Measurements from ENCODE around the gene DNAJB12. TPM values are rescaled to one million over a fixed set of nuclear protein-coding genes. Genes with fewer than 3 reads are reported as not detected.

The DNAJB12 gene
- total RNA-seq, 1 donor from 2014 or later = 30.6 TPM

- DNase-seq (ENCODE audit: extremely low spot score, unreplicated experiment) = no peak
- H3K9me3 Mint-ChIP-seq = no peaks in the 10 kb centered on the region
- peaks cover 2% of the 10 kb centered on the region for H3K27me3 Mint-ChIP-seq
- H3K4me3 Mint-ChIP-seq = no peak overlapping the region
- H3K36me3 Mint-ChIP-seq = no peaks in the 10 kb centered on the region
- H3K27ac Mint-ChIP-seq = peak overlapping the region; percentile 65
- peaks cover 35% of the 10 kb centered on the region for H3K4me1 Mint-ChIP-seq (ENCODE audit: unreplicated experiment)
- no peak for TF ChIP-seq CTCF (conservative IDR thresholded peaks at IDR 0.05)
Measured at GRCh38 chr10:72322280-72323058, 32.2 kb downstream of the DNAJB12 start.

GRCh38 chr10:72322030-72322279, 32.8 kb downstream of the DNAJB12 start:
- Mint-ChIP-seq H3K27ac (peak overlapping the region; percentile 65), H3K4me3 (no peak overlapping the region), H3K4me1 (ENCODE audit: unreplicated experiment) (peaks cover 38% of the 10 kb centered on the region), H3K9me3 (no peaks in the 10 kb centered on the region), H3K36me3 (no peaks in the 10 kb centered on the region), H3K27me3 (peaks cover 2% of the 10 kb centered on the region)
- no peak for TF ChIP-seq CTCF (conservative IDR thresholded peaks at IDR 0.05)
- DNase-seq (ENCODE audit: extremely low spot score, unreplicated experiment) = no peak

- H3K27me3 Mint-ChIP-seq = peaks cover 2% of the 10 kb centered on the region
- no peak overlapping the region for H3K4me3 Mint-ChIP-seq
- DNase-seq (ENCODE audit: extremely low spot score, unreplicated experiment) = no peak
Measured at GRCh38 chr10:72321248-72322029, 33.3 kb downstream of the DNAJB12 start.

DNA sequence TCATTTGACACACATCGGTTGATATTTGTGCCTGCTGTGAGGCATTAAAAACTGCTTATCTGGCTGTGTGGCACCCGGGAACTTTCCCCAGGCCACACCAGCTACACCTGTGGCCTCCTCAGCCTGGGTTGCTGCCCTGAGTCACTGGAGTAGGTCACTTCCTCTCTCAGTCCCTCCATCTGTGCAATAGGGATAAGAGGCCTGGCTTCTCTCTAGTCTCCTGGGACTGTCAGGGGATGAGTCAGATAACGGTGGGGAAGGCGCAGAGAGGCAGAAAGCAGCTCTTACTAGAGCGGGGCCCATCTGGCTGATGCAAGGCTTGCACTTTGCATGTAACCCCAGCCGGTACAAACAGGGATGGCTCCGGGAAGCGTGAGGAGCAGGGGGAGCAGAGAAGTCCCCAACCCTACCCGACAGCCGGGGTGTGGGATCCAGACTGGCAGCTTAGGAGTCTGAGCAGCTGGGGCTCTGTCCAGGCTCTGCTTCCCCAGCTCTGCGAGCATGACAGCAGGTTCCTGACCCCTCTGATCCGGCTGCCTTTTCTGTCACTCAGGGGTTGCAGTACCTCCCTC, 34.0 kb downstream of the DNAJB12 start:
- TF ChIP-seq CTCF (conservative IDR thresholded peaks at IDR 0.05) = no peak
- H3K27ac Mint-ChIP-seq = peak overlapping the region; percentile 92
- H3K4me3 Mint-ChIP-seq = peak overlapping the region; percentile 81
- H3K9me3 Mint-ChIP-seq = no peaks in the 10 kb centered on the region
- H3K4me1 Mint-ChIP-seq (ENCODE audit: unreplicated experiment) = peaks cover 37% of the 10 kb centered on the region
- H3K27me3 Mint-ChIP-seq = peaks cover 2% of the 10 kb centered on the region
- no peaks in the 10 kb centered on the region for H3K36me3 Mint-ChIP-seq
- DNase-seq (ENCODE audit: extremely low spot score, unreplicated experiment) = no peak

More at GRCh38 chr10:72321248-72322029, 33.3 kb downstream of the DNAJB12 start:
- Mint-ChIP-seq H3K36me3 (no peaks in the 10 kb centered on the region), H3K4me1 (ENCODE audit: unreplicated experiment) (peaks cover 33% of the 10 kb centered on the region), H3K9me3 (no peaks in the 10 kb centered on the region), H3K27ac (peak overlapping the region; percentile 92)
- TF ChIP-seq CTCF (conservative IDR thresholded peaks at IDR 0.05) = no peak

DNA sequence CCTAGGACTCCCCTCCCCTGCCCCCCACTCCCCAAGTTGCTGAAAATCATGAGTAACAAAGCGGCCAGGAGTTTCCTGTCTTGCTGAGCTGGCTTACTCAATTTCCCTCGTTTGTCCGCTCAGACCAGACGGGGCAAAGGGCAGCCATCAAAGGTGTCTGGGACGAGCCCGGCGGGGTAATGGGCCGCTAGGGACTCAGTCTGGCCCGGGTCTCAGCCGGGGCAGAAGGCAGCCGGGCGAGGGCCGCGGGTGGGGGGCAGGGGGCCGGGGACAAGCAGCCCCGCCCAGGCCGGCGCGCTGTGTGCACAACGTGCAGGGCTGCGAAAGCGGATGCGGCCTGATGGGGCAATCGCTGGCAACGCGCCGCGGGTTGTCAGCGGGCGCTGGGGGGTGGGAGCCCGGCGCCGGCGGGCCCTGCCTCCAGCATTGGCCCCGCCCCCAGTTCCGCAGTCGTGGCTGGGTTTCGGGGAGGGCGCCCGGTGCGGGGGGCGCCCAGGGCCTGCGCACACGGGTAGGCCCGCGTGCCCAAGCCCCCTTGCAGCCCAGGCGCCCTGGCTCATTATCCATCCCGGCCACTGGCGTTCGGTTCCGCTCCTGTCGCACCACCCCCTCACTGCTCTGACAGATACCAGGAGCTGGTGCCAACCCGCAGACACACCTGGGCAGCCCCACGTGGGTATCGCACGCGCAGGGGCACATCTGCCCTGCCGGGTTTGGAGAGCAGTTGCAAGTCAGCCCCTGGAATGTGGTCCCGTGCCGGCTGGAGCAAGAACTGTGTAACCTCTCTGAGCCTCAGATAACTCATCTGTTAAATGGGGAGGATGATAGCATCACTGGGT, 35.1 kb downstream of the DNAJB12 start:
- Mint-ChIP-seq H3K27ac (peak overlapping the region; percentile 92), H3K27me3 (peaks cover 2% of the 10 kb centered on the region), H3K9me3 (no peaks in the 10 kb centered on the region), H3K36me3 (no peaks in the 10 kb centered on the region), H3K4me3 (peak overlapping the region; percentile 81), H3K4me1 (ENCODE audit: unreplicated experiment) (peaks cover 37% of the 10 kb centered on the region)
- peak; percentile 34 for TF ChIP-seq CTCF (conservative IDR thresholded peaks at IDR 0.05)
- peak; percentile 83 for DNase-seq (ENCODE audit: extremely low spot score, unreplicated experiment)

Data from type B pancreatic cell (in vitro differentiated cells).